H1 (cell line): Measurements from ENCODE around the gene NCK1. TPM values are rescaled to one million over a fixed set of nuclear protein-coding genes. Genes with fewer than 3 reads are reported as not detected.

Experiments
- CTCF ChIA-PET: fragments of 300-600 bp; sonication (Branson Sonifier 250); formaldehyde crosslinking; loops from one replicate; lab custom pipeline; 2021; ENCODE audit not compliant: partially characterized antibody; lab: Charles Lee
- POLR2A ChIA-PET: fragments of 300-600 bp; sonication (Branson Sonifier 250); formaldehyde crosslinking; loops from one replicate; lab custom pipeline; 2021; ENCODE audit warnings: inconsistent platforms; ENCODE audit not compliant: partially characterized antibody; lab: Charles Lee
- DNase-seq, 2 experiments: peaks; one replicate each; pipeline versions ENCODE4 v3.0.0 to v3.0.0-alpha.2; 2010 to 2022; ENCODE audit warnings: low spot score in 2 of 2, low read depth in 1 of 2, mixed read lengths in 1 of 2
- FAIRE-seq: peaks from 2 replicates; lab custom pipeline; 2011; peaks lifted over from hg19 to GRCh38; lab: Jason Lieb, UNC
- H2AFZ ChIP-seq: 2 replicates; pipeline ENCODE4 v1.8.1; 2012; ENCODE audit warnings: low read length, inconsistent platforms
- H2AK5ac ChIP-seq: 2 replicates; pipeline ENCODE4 v1.6.1; 2013; ENCODE audit warnings: low read depth, low read length
- H2BK120ac ChIP-seq: replicated peaks from 2 replicates; pipeline ENCODE3; 2013; ENCODE audit warnings: low read depth, low read length, inconsistent platforms
- H2BK12ac ChIP-seq: 2 replicates; pipeline ENCODE4 v1.6.1; 2013; ENCODE audit warnings: low read depth, low read length
- H2BK15ac ChIP-seq: 2 replicates; pipeline ENCODE4 v1.6.1; 2013; ENCODE audit warnings: low read length
- H2BK20ac ChIP-seq: 2 replicates; pipeline ENCODE4 v1.6.1; 2013; ENCODE audit warnings: low read length
- H2BK5ac ChIP-seq: 2 replicates; pipeline ENCODE4 v1.6.1; 2013; ENCODE audit warnings: low read depth, low read length
- H3K14ac ChIP-seq: 2 replicates; pipeline ENCODE4 v1.6.1; 2013; ENCODE audit warnings: inconsistent platforms; ENCODE audit not compliant: insufficient read length
- H3K18ac ChIP-seq: 2 replicates; pipeline ENCODE4 v1.6.1; 2013; ENCODE audit warnings: low read length; ENCODE audit errors: extremely low read depth
- H3K23ac ChIP-seq: 2 replicates; pipeline ENCODE4 v1.6.1; 2013; ENCODE audit warnings: inconsistent platforms; ENCODE audit not compliant: insufficient read length
- H3K23me2 ChIP-seq: 2 replicates; pipeline ENCODE4 v1.6.1; 2013; ENCODE audit warnings: low read depth, low read length
- H3K27ac ChIP-seq: 2 replicates; pipeline ENCODE4 v1.6.1; 2011; ENCODE audit warnings: low read depth, low read length, inconsistent platforms
- H3K27me3 ChIP-seq, 4 experiments: replicated peaks in 1 of 4; 1 replicate in 1 of 4; 2 replicates in 3 of 4; pipeline versions ENCODE4 v1.6.1 to v1.8.1; 2011 to 2013; ENCODE audit warnings: low read length in 3 of 4, mild to moderate bottlenecking in 3 of 4, inconsistent platforms in 2 of 4, mixed read lengths in 2 of 4, moderate library complexity in 1 of 4; ENCODE audit not compliant: control insufficient read depth in 3 of 4, insufficient read depth in 3 of 4; ENCODE audit errors: extremely low read depth in 1 of 4
- H3K36me3 ChIP-seq, 4 experiments: 2 replicates each; pipeline versions ENCODE4 v1.6.1 to v1.8.1; 2011 to 2013; ENCODE audit warnings: mild to moderate bottlenecking in 4 of 4, low read length in 3 of 4, moderate library complexity in 2 of 4, control low read depth in 1 of 4, inconsistent platforms in 1 of 4; ENCODE audit not compliant: insufficient read depth in 4 of 4, control insufficient read depth in 2 of 4
- H3K4ac ChIP-seq: replicated peaks from 2 replicates; pipeline ENCODE3; 2013; ENCODE audit warnings: low read length, low read depth, mixed read lengths, inconsistent platforms; ENCODE audit not compliant: insufficient read length
- H3K4me1 ChIP-seq, 4 experiments: replicated peaks in 1 of 4; 1 replicate in 1 of 4; 2 replicates in 3 of 4; pipeline versions ENCODE4 v1.6.1 to v1.8.1; 2011 to 2013; ENCODE audit warnings: low read length in 3 of 4, inconsistent platforms in 2 of 4, mixed read lengths in 1 of 4; ENCODE audit not compliant: insufficient read depth in 4 of 4, control insufficient read depth in 3 of 4
- H3K4me2 ChIP-seq, 2 experiments: 2 replicates each; pipeline versions ENCODE4 v1.6.1 to v1.8.1; 2011 to 2013; ENCODE audit warnings: low read depth in 2 of 2, low read length in 2 of 2, control low read depth in 1 of 2, inconsistent platforms in 1 of 2, mild to moderate bottlenecking in 1 of 2; ENCODE audit not compliant: insufficient read depth in 1 of 2
- H3K4me3 ChIP-seq, 4 experiments: fragments of 200-600, 300-600 bp in 1 of 4; sonication (generic), shearing (Covaris generic), sonication (Bioruptor Twin) in 1 of 4; 2 replicates each; pipeline versions ENCODE4 v1.5.1 to v1.8.1; 2011 to 2016; ENCODE audit warnings: low read length in 4 of 4, low read depth in 3 of 4, control low read depth in 2 of 4, inconsistent platforms in 2 of 4, mild to moderate bottlenecking in 2 of 4, mixed read lengths in 1 of 4, moderate library complexity in 1 of 4; ENCODE audit not compliant: insufficient read depth in 2 of 4; ENCODE audit errors: extremely low read depth in 1 of 4
- H3K56ac ChIP-seq: replicated peaks from 2 replicates; pipeline ENCODE3; 2013; ENCODE audit warnings: low read depth, mild to moderate bottlenecking, mixed read lengths, low read length, inconsistent platforms; ENCODE audit not compliant: insufficient read length
- H3K79me1 ChIP-seq: 2 replicates; pipeline ENCODE4 v1.6.1; 2013; ENCODE audit warnings: low read depth, low read length, control low read depth
- H3K79me2 ChIP-seq, 2 experiments: 2 replicates each; pipeline versions ENCODE4 v1.6.1 to v1.8.1; 2012 to 2013; ENCODE audit warnings: low read length in 2 of 2, mild to moderate bottlenecking in 2 of 2, inconsistent platforms in 1 of 2; ENCODE audit not compliant: insufficient read depth in 2 of 2, control insufficient read depth in 1 of 2
- H3K9ac ChIP-seq, 4 experiments: replicated peaks in 1 of 4; 1 replicate in 1 of 4; 2 replicates in 3 of 4; pipeline versions ENCODE4 v1.6.1 to v1.8.1; 2011 to 2013; ENCODE audit warnings: low read depth in 3 of 4, low read length in 3 of 4, control low read depth in 2 of 4, mild to moderate bottlenecking in 2 of 4, moderate library complexity in 2 of 4, inconsistent platforms in 1 of 4; ENCODE audit errors: extremely low read depth in 1 of 4
- H3K9me3 ChIP-seq, 2 experiments: 2 replicates each; pipeline versions ENCODE4 v1.6.1 to v1.8.1; 2012 to 2013; ENCODE audit warnings: mild to moderate bottlenecking in 2 of 2, moderate library complexity in 2 of 2, control low read depth in 1 of 2, inconsistent platforms in 1 of 2, low read depth in 1 of 2, low read length in 1 of 2, mixed read lengths in 1 of 2; ENCODE audit not compliant: insufficient read depth in 2 of 2
- H4K20me1 ChIP-seq, 2 experiments: replicated peaks in 1 of 2; 2 replicates each; pipeline versions ENCODE3 to v1.8.1; 2011 to 2013; ENCODE audit warnings: inconsistent platforms in 2 of 2, low read length in 2 of 2, mild to moderate bottlenecking in 1 of 2; ENCODE audit not compliant: insufficient read depth in 2 of 2, control insufficient read depth in 1 of 2
- H4K5ac ChIP-seq: 2 replicates; pipeline ENCODE4 v1.6.1; 2013; ENCODE audit warnings: low read length, low read depth, mixed read lengths, inconsistent platforms; ENCODE audit not compliant: insufficient read length
- H4K8ac ChIP-seq: 2 replicates; pipeline ENCODE4 v1.8.0; 2013; ENCODE audit warnings: mild to moderate bottlenecking, moderate library complexity, low read length, inconsistent platforms; ENCODE audit not compliant: insufficient read depth; ENCODE audit errors: extremely low read depth
- H4K91ac ChIP-seq: replicated peaks from 2 replicates; pipeline ENCODE3; 2013; ENCODE audit warnings: low read length, mixed read lengths, inconsistent platforms; ENCODE audit not compliant: insufficient read length
- BACH1 ChIP-seq: IDR thresholded peaks from 2 replicates; pipeline ENCODE4 v1.6.1; 2012; ENCODE audit warnings: low read length, improper control_type of control experiment
- BRCA1 ChIP-seq: IDR thresholded peaks from 2 replicates; pipeline ENCODE4 v1.6.1; 2012; ENCODE audit warnings: low read depth, low read length, improper control_type of control experiment
- CBX5 ChIP-seq: fragments of 300-800, 300-1000 bp; sonication (generic); IDR thresholded peaks from 2 replicates; pipeline ENCODE4 v1.7.1; 2016; ENCODE audit warnings: antibody characterized with exemption, low read length, low read depth
- CTCF ChIP-seq, 3 experiments: IDR thresholded peaks; 1 replicate in 2 of 3; 2 replicates in 1 of 3; pipeline versions ENCODE4 v1.5.1 to v1.6.1; 2011; ENCODE audit warnings: low read length in 3 of 3, mild to moderate bottlenecking in 3 of 3, inconsistent platforms in 2 of 3, low read depth in 1 of 3, moderate library complexity in 1 of 3; ENCODE audit not compliant: insufficient read depth in 1 of 3; ENCODE audit errors: control extremely low read depth in 1 of 3
- EGR1 ChIP-seq: IDR thresholded peaks from 2 replicates; pipeline ENCODE4 v1.6.1; 2011; ENCODE audit warnings: low read depth, low read length, borderline replicate concordance
- JUN ChIP-seq: IDR thresholded peaks from 2 replicates; pipeline ENCODE4 v1.6.1; 2011; ENCODE audit warnings: low read depth, mild to moderate bottlenecking, improper control_type of control experiment, low read length
- PHF8 ChIP-seq: fragments of 200-600 bp; sonication (generic); conservative IDR thresholded peaks from 2 replicates; pipeline ENCODE4 v1.7.1; 2012; ENCODE audit warnings: low read depth, mild to moderate bottlenecking, inconsistent platforms, low read length, moderate library complexity
- POU5F1 ChIP-seq: IDR thresholded peaks from 2 replicates; pipeline ENCODE4 v1.6.1; 2011; ENCODE audit warnings: low read depth, mild to moderate bottlenecking, low read length, moderate library complexity
- SP4 ChIP-seq: IDR thresholded peaks from 2 replicates; pipeline ENCODE4 v1.6.1; 2012; ENCODE audit warnings: low read length, inconsistent platforms
- SRF ChIP-seq: IDR thresholded peaks from 2 replicates; pipeline ENCODE4 v1.6.1; 2011; ENCODE audit warnings: mild to moderate bottlenecking, low read depth, low read length, moderate library complexity
- TEAD4 ChIP-seq: IDR thresholded peaks from 2 replicates; pipeline ENCODE4 v1.6.1; 2012; ENCODE audit warnings: low read depth, low read length, inconsistent platforms, mixed read lengths
- WGBS, 2 experiments: shearing (Covaris generic) in 1 of 2; methylation state at CpG; one replicate each; pipeline versions ENCODE4 v1.1.6 to v1.1.7; 2013 to 2015; ENCODE audit warnings: low lambda C conversion rate in 2 of 2, mixed read lengths in 2 of 2, inconsistent platforms in 1 of 2, low coverage in 1 of 2, missing lambda C conversion rate in 1 of 2; ENCODE audit not compliant: insufficient replicate concordance in 2 of 2, insufficient coverage in 1 of 2, insufficient read length in 1 of 2; ENCODE audit errors: extremely low coverage in 1 of 2, missing lambda C conversion rate in 1 of 2; 5-methylcytosine and 5-hydroxymethylcytosine counted together
- polyA plus RNA-seq, 7 experiments: library from polyadenylated mRNA; depleted of rRNA in 3 of 7; stranded (reverse) in 5 of 7; unstranded in 2 of 7; fragments of >200 nt in 5 of 7; fragments of 200-250 nt in 2 of 7; gene quantifications; 1 replicate in 5 of 7; 2 replicates in 1 of 7; 4 replicates in 1 of 7; pipeline versions ENCODE4 v1.2.1 to v1.2.3, GENCODE V29; 2011 to 2013; ENCODE audit warnings: missing spikeins in 2 of 7, mixed read lengths in 2 of 7
- total RNA-seq: library from RNA; stranded (reverse); fragmentation: NEBNext Ultra II Directional; extraction: Animal tissue kit (Norgen Biotek cat#: 25700); gene quantifications from 2 replicates; pipeline ENCODE4 v1.2.1, GENCODE V29; 2021

The NCK1 gene
- total and polyA plus RNA-seq, 2 of the 8 experiments (the other 6 are each of a cell fraction or from before 2014, with no cell fraction given), result 10.0 to 28.5 TPM

- H3K18ac ChIP-seq, result no peak overlapping the region
- H2AFZ ChIP-seq, result no peak overlapping the region
- peaks cover 4 to 7% of the 10 kb centered on the region in 2 experiments for H4K20me1 ChIP-seq
- no peak overlapping the region for H3K4ac ChIP-seq
- H3K9me3 ChIP-seq, result no peaks in the 10 kb centered on the region
- H2BK5ac ChIP-seq, result no peak overlapping the region
- no peak overlapping the region for H3K27ac ChIP-seq
- no peaks in the 10 kb centered on the region for H3K23me2 ChIP-seq
- peaks cover 0 to 83% of the 10 kb centered on the region in 2 experiments; a peak in 3 of 4 replicates for H3K79me2 ChIP-seq
- no peak overlapping the region for H2BK12ac ChIP-seq
- no peak overlapping the region for H3K56ac ChIP-seq
- POLR2A ChIA-PET, result interaction anchor here (0.6 kb wide), 1 partner anchor 113 kb away, joined by 3 read pairs; no protein-coding TSS in a partner anchor
- H4K91ac ChIP-seq, result no peak overlapping the region
- peaks cover 2% of the 10 kb centered on the region; the same call in 1 of the 2 replicates for H3K79me1 ChIP-seq
- no peak overlapping the region for H4K8ac ChIP-seq
- no peak overlapping the region for H2AK5ac ChIP-seq
- no peak overlapping the region for H3K9ac ChIP-seq
- no peak overlapping the region for H3K4me2 ChIP-seq
- H3K4me3 ChIP-seq, result no peak overlapping the region
- FAIRE-seq (no peak), DNase-seq (no peak)
- 95% methylated on average over 1 of the region's 1 CpG; no CpG with 5 or more reads in 1 of the 2 experiments for WGBS, 2 experiments
- H2BK120ac ChIP-seq, result no peak overlapping the region
- no peak overlapping the region for H2BK20ac ChIP-seq
- no peaks in the 10 kb centered on the region for H3K27me3 ChIP-seq
- CTCF ChIA-PET, result no interaction called here
- H3K23ac ChIP-seq, result no peak overlapping the region
- no peak overlapping the region for H4K5ac ChIP-seq
- no peak overlapping the region for H3K14ac ChIP-seq
- no peak overlapping the region for H2BK15ac ChIP-seq
- no peaks in the 10 kb centered on the region for H3K36me3 ChIP-seq
- peaks cover 0 to 2% (median 0%) of the 10 kb centered on the region in 4 experiments; a peak in 1 of 7 replicates for H3K4me1 ChIP-seq
- TF ChIP-seq BACH1 (no peak), JUN (no peak), TEAD4 (no peak), EGR1 (no peak), CBX5 (no peak), BRCA1 (no peak), CTCF (IDR thresholded peaks at IDR 0.05; ENCODE audit: control extremely low read depth in 1 of 3, insufficient read depth in 1 of 3, low read depth in 1 of 3, low read length in 3 of 3) (no peak), SP4 (no peak), SRF (no peak), PHF8 (no peak), POU5F1 (no peak)
These were observed 58.0 kb downstream of the NCK1 start for GRCh38 chr3:136919799-136920580.
